Activated CD8-positive, alpha-beta memory T cell treated with anti-CD3 and anti-CD28 coated beads, Interleukin-2, amount 50 U/mL, for 1 hour (primary cell): ENCODE measurements around the gene RIPOR1.
"Not testable (repeated sequence)": the region's sequence is repeated elsewhere in the genome, so short reads cannot be mapped to it uniquely, and the experiment has no call there.

ENCODE experiments used
- DNase-seq: peaks from one replicate; pipeline ENCODE4 v3.0.0-alpha.2; 2020; ENCODE audit errors: extremely low read depth

Gene RIPOR1

GRCh38 chr16:67528222-67528869, at the start of gene RIPOR1:
Gene RIPOR1, plus strand, starts transcription at chr16:67528829. Its CDS starts 9,618 bp downstream, at chr16:67538447.
- DNase-seq: no peak

GRCh38 chr16:67480833-67481560, 47.6 kb upstream of the RIPOR1 start, which contains the start of gene ATP6V0D1:
Gene ATP6V0D1, minus strand, starts transcription at chr16:67481157. Its CDS starts 71 bp downstream, at chr16:67481086.
- DNase-seq: peak; percentile 87

- DNase-seq: no peak
Measured at GRCh38 chr16:67481561-67482232, 46.9 kb upstream of the RIPOR1 start.

- no peak for DNase-seq
Measured at GRCh38 chr16:67482233-67482924, 46.2 kb upstream of the RIPOR1 start.

GRCh38 chr16:67483150-67483549, 45.5 kb upstream of the RIPOR1 start, which contains the start of gene AGRP:
Gene AGRP, minus strand, starts transcription at chr16:67483547. Its CDS starts 149 bp downstream, at chr16:67483398.
- DNase-seq: no peak

GRCh38 chr16:67483731-67484525, 44.7 kb upstream of the RIPOR1 start:
- no peak for DNase-seq

GRCh38 chr16:67486805-67487204, 41.8 kb upstream of the RIPOR1 start:
- DNase-seq: no peak

GRCh38 chr16:67487561-67487960, 41.1 kb upstream of the RIPOR1 start:
- DNase-seq: not testable (repeated sequence)

GRCh38 chr16:67489401-67490083, 39.1 kb upstream of the RIPOR1 start:
- no peak for DNase-seq

GRCh38 chr16:67490335-67491096, 38.1 kb upstream of the RIPOR1 start:
- DNase-seq: no peak

GRCh38 chr16:67499106-67499505, 29.5 kb upstream of the RIPOR1 start:
- DNase-seq: no peak

- DNase-seq: no peak
Measured at GRCh38 chr16:67504031-67505021, 24.3 kb upstream of the RIPOR1 start.

GRCh38 chr16:67506468-67506867, 22.2 kb upstream of the RIPOR1 start:
- DNase-seq: no peak

- no peak for DNase-seq
Measured at GRCh38 chr16:67509016-67509415, 19.6 kb upstream of the RIPOR1 start.

GRCh38 chr16:67513892-67514291, 14.7 kb upstream of the RIPOR1 start:
- DNase-seq: not testable (repeated sequence)

GRCh38 chr16:67514382-67514828, 14.2 kb upstream of the RIPOR1 start:
- peak; percentile 49 for DNase-seq

GRCh38 chr16:67516296-67517154, 12.1 kb upstream of the RIPOR1 start:
- no peak for DNase-seq

- DNase-seq: no peak
Measured at GRCh38 chr16:67517155-67517445, 11.5 kb upstream of the RIPOR1 start.
